ENCODE results near the gene STK17A.

The STK17A gene

DNA sequence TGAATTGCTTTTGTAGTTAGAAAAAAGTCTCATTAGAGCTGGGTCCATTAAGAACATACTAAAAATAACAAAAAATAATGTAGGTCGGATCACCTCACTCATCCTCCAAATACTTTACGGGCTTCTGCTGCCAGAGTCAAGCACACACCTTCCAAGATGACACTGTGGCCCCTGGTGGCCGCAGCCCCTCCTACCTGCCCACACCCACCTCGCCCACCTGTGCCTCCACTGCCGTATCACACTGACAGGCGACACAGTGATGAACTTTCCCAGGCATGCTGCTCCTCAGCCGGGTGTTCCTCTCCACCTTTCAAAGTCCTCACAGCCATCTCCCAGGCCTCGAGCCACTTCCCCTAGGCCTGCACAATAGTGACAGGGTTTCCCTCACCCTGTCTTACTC, 60.9 kb downstream of the STK17A start:
- Histone ChIP-seq H3K4me3 (ENCODE audit: insufficient read depth, low read depth, low read length, poor library complexity, severe bottlenecking) (no peak overlapping the region), H3K27me3 (replicated peaks; ENCODE audit: control insufficient read depth, insufficient read depth, low read length, poor library complexity, severe bottlenecking) (no peaks in the 10 kb centered on the region), H3K9me3 (ENCODE audit: control insufficient read depth, low read length) (no peaks in the 10 kb centered on the region), H3K27ac (ENCODE audit: insufficient read depth, low read length, poor library complexity, severe bottlenecking) (no peak overlapping the region), H3K36me3 (ENCODE audit: control insufficient read depth, insufficient read depth, low read length) (peaks cover 16% of the 10 kb centered on the region), H3K4me1 (ENCODE audit: control insufficient read depth, insufficient read depth, low read length, poor library complexity, severe bottlenecking) (peaks cover 41% of the 10 kb centered on the region)
- no peak for DNase-seq

DNA sequence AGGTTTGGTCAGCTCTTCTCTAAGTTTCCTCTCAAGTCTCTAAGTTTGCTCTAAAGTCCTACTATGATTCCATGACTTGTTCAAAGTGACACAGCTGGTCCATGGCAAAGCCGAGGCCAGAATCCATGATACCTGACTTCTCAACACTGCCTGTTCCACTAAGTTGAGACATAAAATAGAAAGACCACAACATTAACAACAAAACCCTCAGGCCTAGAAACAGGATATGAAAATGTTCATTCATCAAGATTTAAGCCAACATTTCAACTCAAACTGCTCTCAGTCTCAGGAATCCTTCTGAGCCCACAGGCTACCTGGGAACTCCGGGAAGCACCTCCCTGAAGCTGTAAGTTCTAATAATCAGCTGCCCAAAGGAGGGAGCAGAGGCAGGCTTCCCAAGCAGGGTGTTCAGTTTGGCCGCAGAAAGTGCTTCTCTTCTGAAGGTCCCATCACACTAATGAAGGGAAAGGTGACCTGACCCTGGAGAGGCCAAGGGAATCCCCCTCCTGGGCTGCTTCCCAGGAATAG, 62.9 kb downstream of the STK17A start:
- Histone ChIP-seq H3K27me3 (replicated peaks; ENCODE audit: control insufficient read depth, insufficient read depth, low read length, poor library complexity, severe bottlenecking) (no peaks in the 10 kb centered on the region), H3K9me3 (ENCODE audit: control insufficient read depth, low read length) (no peaks in the 10 kb centered on the region), H3K4me3 (ENCODE audit: insufficient read depth, low read depth, low read length, poor library complexity, severe bottlenecking) (no peak overlapping the region), H3K27ac (ENCODE audit: insufficient read depth, low read length, poor library complexity, severe bottlenecking) (peak overlapping the region; percentile 95), H3K4me1 (ENCODE audit: control insufficient read depth, insufficient read depth, low read length, poor library complexity, severe bottlenecking) (peaks cover 60% of the 10 kb centered on the region), H3K36me3 (ENCODE audit: control insufficient read depth, insufficient read depth, low read length) (peaks cover 10% of the 10 kb centered on the region)
- DNase-seq: no peak

- no peak for DNase-seq
- Histone ChIP-seq H3K4me1 (ENCODE audit: control insufficient read depth, insufficient read depth, low read length, poor library complexity, severe bottlenecking) (peaks cover 69% of the 10 kb centered on the region), H3K27me3 (replicated peaks; ENCODE audit: control insufficient read depth, insufficient read depth, low read length, poor library complexity, severe bottlenecking) (no peaks in the 10 kb centered on the region), H3K36me3 (ENCODE audit: control insufficient read depth, insufficient read depth, low read length) (peaks cover 8% of the 10 kb centered on the region), H3K9me3 (ENCODE audit: control insufficient read depth, low read length) (no peaks in the 10 kb centered on the region), H3K27ac (ENCODE audit: insufficient read depth, low read length, poor library complexity, severe bottlenecking) (peak overlapping the region; percentile 95), H3K4me3 (ENCODE audit: insufficient read depth, low read depth, low read length, poor library complexity, severe bottlenecking) (peak overlapping the region; percentile 24)
These were observed 63.9 kb downstream of the STK17A start for GRCh38 chr7:43646603-43647338.

DNA sequence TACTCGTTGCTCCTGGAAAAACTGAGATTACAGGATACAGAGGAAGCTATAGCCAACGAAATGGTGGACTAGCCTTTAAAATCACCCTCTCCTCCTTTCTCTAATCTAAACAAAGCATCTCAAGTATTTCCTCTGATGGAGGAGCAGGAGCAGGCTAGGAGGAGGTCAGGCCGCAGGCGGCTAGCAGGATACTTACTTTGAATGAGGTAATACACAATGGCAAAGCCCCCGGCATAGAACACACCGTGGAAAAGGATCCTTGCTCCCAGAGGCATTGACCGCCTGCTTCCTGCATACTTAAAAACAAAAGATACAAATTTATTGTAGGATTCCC, 64.4 kb downstream of the STK17A start:
- no peak for DNase-seq
- H3K4me3 ChIP-seq (ENCODE audit: insufficient read depth, low read depth, low read length, poor library complexity, severe bottlenecking): peak overlapping the region; percentile 44
- H3K27me3 ChIP-seq (replicated peaks; ENCODE audit: control insufficient read depth, insufficient read depth, low read length, poor library complexity, severe bottlenecking): no peaks in the 10 kb centered on the region
- H3K36me3 ChIP-seq (ENCODE audit: control insufficient read depth, insufficient read depth, low read length): peaks cover 5% of the 10 kb centered on the region
- H3K4me1 ChIP-seq (ENCODE audit: control insufficient read depth, insufficient read depth, low read length, poor library complexity, severe bottlenecking): peaks cover 74% of the 10 kb centered on the region
- H3K27ac ChIP-seq (ENCODE audit: insufficient read depth, low read length, poor library complexity, severe bottlenecking): peak overlapping the region; percentile 95
- no peaks in the 10 kb centered on the region for H3K9me3 ChIP-seq (ENCODE audit: control insufficient read depth, low read length)

DNA sequence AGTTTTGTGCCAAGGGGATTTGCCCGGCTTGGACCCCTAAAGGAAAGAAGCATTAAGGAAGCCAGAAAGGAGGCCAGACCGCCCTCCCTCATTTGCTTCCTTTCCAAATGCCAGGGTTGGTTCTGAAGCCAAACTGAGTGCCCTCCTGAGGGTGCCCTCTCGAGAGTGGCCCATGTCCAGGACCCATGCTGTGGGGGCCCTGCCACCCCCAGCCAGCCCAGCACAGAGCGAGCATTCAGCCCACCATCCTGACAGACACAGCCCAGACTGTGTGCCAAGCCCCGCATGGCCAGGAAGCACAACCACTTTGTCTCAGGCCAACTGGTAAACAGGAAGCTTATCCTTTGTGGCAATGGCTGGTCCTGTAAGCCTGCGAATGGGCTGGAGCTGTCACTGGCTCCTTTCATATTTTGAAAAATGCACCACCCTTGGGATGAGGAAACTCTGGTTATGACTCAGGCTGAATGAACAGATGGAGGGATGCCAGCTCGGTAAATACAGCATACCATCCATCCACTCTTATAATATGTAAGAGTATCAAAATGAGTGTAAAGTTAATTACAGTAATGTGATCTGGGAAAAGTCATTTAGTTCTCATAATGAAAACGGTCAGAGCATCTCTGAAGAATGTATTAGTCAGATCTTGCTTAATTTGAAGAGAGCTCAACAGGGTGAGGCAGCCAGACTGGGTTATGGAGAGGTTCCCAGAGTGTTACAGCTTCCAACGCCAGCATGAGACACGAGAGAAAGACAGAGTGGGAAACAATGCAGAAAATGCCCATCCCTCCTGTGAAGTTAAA, 65.0 kb downstream of the STK17A start:
- peak in 1 of 3 donors; percentile 36 for DNase-seq
- no peaks in the 10 kb centered on the region for H3K9me3 ChIP-seq (ENCODE audit: control insufficient read depth, low read length)
- H3K27me3 ChIP-seq (replicated peaks; ENCODE audit: control insufficient read depth, insufficient read depth, low read length, poor library complexity, severe bottlenecking): no peaks in the 10 kb centered on the region
- H3K36me3 ChIP-seq (ENCODE audit: control insufficient read depth, insufficient read depth, low read length): peaks cover 3% of the 10 kb centered on the region
- H3K27ac ChIP-seq (ENCODE audit: insufficient read depth, low read length, poor library complexity, severe bottlenecking): peak overlapping the region; percentile 95
- peaks cover 78% of the 10 kb centered on the region for H3K4me1 ChIP-seq (ENCODE audit: control insufficient read depth, insufficient read depth, low read length, poor library complexity, severe bottlenecking)
- peak overlapping the region; percentile 44 for H3K4me3 ChIP-seq (ENCODE audit: insufficient read depth, low read depth, low read length, poor library complexity, severe bottlenecking)

DNA sequence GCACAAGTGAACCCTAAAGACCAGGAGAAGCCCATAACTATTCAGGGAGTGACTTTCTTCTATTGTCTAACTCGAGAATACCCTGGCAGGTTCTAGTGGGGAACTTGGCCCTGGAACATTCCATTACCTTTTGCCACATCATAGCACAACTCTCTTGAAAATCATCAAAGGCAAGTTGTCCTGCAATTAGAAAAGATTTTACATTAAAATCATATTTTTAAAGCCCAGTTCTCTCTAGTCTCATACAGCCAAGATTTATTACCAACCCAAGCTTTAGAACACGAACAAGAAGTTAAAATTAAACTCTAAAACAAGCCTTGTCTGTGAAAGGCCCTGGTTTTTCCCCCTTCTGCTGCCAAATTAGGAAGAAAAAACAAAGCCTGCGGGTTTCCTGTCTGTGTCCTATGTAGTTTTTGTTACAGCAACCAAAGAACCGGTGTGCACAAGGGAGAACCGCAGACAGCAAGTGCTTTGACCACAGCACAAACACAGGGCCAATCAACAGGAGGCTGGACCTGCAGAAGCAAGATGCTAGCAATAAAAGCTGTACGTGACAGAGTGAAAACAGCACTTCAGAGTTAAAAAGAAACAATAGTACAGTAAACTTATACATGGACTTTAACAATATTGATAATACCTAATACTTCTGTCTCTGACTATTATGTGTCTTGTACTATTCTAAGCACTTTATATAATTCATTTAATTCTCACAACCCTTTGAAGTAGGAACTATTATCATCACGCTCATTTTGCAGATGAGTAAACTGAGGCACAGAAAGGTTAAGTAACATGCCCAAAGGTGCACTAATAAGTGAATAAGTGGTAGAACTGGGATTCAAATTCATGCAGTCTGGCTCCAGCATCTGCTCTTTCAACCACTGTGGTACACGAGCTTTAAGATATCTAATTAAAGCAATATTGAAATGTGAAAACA, 65.8 kb downstream of the STK17A start:
- Histone ChIP-seq H3K27me3 (replicated peaks; ENCODE audit: control insufficient read depth, insufficient read depth, low read length, poor library complexity, severe bottlenecking) (no peaks in the 10 kb centered on the region), H3K4me3 (ENCODE audit: insufficient read depth, low read depth, low read length, poor library complexity, severe bottlenecking) (peak overlapping the region; percentile 50), H3K4me1 (ENCODE audit: control insufficient read depth, insufficient read depth, low read length, poor library complexity, severe bottlenecking) (peaks cover 81% of the 10 kb centered on the region), H3K36me3 (ENCODE audit: control insufficient read depth, insufficient read depth, low read length) (no peaks in the 10 kb centered on the region), H3K9me3 (ENCODE audit: control insufficient read depth, low read length) (no peaks in the 10 kb centered on the region), H3K27ac (ENCODE audit: insufficient read depth, low read length, poor library complexity, severe bottlenecking) (peak overlapping the region; percentile 95)
- DNase-seq: peak; percentile 66 to 78 (median 74)

- Histone ChIP-seq H3K27me3 (replicated peaks; ENCODE audit: control insufficient read depth, insufficient read depth, low read length, poor library complexity, severe bottlenecking) (no peaks in the 10 kb centered on the region), H3K4me3 (ENCODE audit: insufficient read depth, low read depth, low read length, poor library complexity, severe bottlenecking) (peak overlapping the region; percentile 50), H3K4me1 (ENCODE audit: control insufficient read depth, insufficient read depth, low read length, poor library complexity, severe bottlenecking) (peaks cover 84% of the 10 kb centered on the region), H3K9me3 (ENCODE audit: control insufficient read depth, low read length) (no peaks in the 10 kb centered on the region), H3K27ac (ENCODE audit: insufficient read depth, low read length, poor library complexity, severe bottlenecking) (peak overlapping the region; percentile 95), H3K36me3 (ENCODE audit: control insufficient read depth, insufficient read depth, low read length) (no peaks in the 10 kb centered on the region)
- DNase-seq: peak; percentile 61 to 71 (median 62)
These were observed 66.9 kb downstream of the STK17A start for GRCh38 chr7:43649755-43650274.

GRCh38 chr7:43650457-43651052, 67.6 kb downstream of the STK17A start:
- Histone ChIP-seq H3K36me3 (ENCODE audit: control insufficient read depth, insufficient read depth, low read length) (no peaks in the 10 kb centered on the region), H3K27ac (ENCODE audit: insufficient read depth, low read length, poor library complexity, severe bottlenecking) (peak overlapping the region; percentile 95), H3K4me3 (ENCODE audit: insufficient read depth, low read depth, low read length, poor library complexity, severe bottlenecking) (peak overlapping the region; percentile 50), H3K27me3 (replicated peaks; ENCODE audit: control insufficient read depth, insufficient read depth, low read length, poor library complexity, severe bottlenecking) (no peaks in the 10 kb centered on the region), H3K9me3 (ENCODE audit: control insufficient read depth, low read length) (no peaks in the 10 kb centered on the region), H3K4me1 (ENCODE audit: control insufficient read depth, insufficient read depth, low read length, poor library complexity, severe bottlenecking) (peaks cover 78% of the 10 kb centered on the region)
- no peak for DNase-seq

DNA sequence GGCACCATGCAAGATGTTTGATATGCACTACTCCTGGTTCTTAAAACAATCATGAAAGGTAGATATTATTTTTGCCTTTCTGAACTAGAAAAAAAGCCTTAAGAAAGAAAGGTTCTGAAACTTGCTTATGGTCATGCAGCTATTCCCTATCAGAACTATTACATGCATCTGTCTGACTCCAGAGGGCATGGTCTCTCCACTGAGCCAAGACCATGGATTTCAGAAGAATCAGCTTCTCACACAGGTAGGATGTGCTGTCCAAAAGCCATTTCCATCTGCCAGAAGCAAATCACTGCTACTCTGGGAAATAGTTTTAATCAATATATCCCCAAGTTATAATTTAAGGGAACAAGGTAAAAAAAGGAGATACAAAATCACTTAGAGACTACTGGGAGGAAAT, 69.5 kb downstream of the STK17A start:
- no peak overlapping the region for H3K4me3 ChIP-seq (ENCODE audit: insufficient read depth, low read depth, low read length, poor library complexity, severe bottlenecking)
- H3K9me3 ChIP-seq (ENCODE audit: control insufficient read depth, low read length): no peaks in the 10 kb centered on the region
- DNase-seq: no peak
- H3K27me3 ChIP-seq (replicated peaks; ENCODE audit: control insufficient read depth, insufficient read depth, low read length, poor library complexity, severe bottlenecking): no peaks in the 10 kb centered on the region
- H3K36me3 ChIP-seq (ENCODE audit: control insufficient read depth, insufficient read depth, low read length): no peaks in the 10 kb centered on the region
- peak overlapping the region; percentile 95 for H3K27ac ChIP-seq (ENCODE audit: insufficient read depth, low read length, poor library complexity, severe bottlenecking)
- peaks cover 60% of the 10 kb centered on the region for H3K4me1 ChIP-seq (ENCODE audit: control insufficient read depth, insufficient read depth, low read length, poor library complexity, severe bottlenecking)
